ENCODE measurements around the gene PRAF2. TPM values are rescaled to one million over a fixed set of nuclear protein-coding genes. Genes with fewer than 3 reads are reported as not detected.

Gene PRAF2
- total RNA-seq, 4 donors from 2014 or later: 15.9 to 26.6 (median 23.8) TPM

GRCh38 chrX:49054073-49054762 is 19.6 kb downstream of the PRAF2 start:
- Histone ChIP-seq H3K36me3 (no peaks in the 10 kb centered on the region), H3K4me1 (peaks cover 0 to 12% (median 6%) of the 10 kb centered on the region in 4 donors), H3K4me3 (peak overlapping the region; percentile 66 to 72 (median 71)), H3K27ac (replicated peaks in 1 of 4) (peak overlapping the region; percentile 86 to 91 (median 88)), H3K9me3 (peaks cover 0 to 18% (median 0%) of the 10 kb centered on the region in 4 donors), H3K27me3 (no peaks in the 10 kb centered on the region)
- 79% methylated on average over 5 of the region's 5 CpGs for WGBS
- TF ChIP-seq POLR2A (IDR thresholded peaks at IDR 0.05; ENCODE audit: low read depth) (no peak), POLR2AphosphoS5 (IDR thresholded peaks at IDR 0.05) (no peak), EP300 (IDR thresholded peaks at IDR 0.05) (no peak), CTCF (IDR thresholded peaks at IDR 0.05) (no peak)
- intact Hi-C loops (cut with DNase I): no loop called here
- no peak for DNase-seq (ENCODE audit: extremely low spot score)

- DNase-seq (ENCODE audit: extremely low spot score): no peak
- Histone ChIP-seq H3K9me3 (peaks cover 0 to 18% (median 0%) of the 10 kb centered on the region in 4 donors), H3K4me3 (peak overlapping the region; percentile 66 to 72 (median 71)), H3K27ac (replicated peaks in 1 of 4) (peak overlapping the region; percentile 86 to 91 (median 88)), H3K36me3 (no peaks in the 10 kb centered on the region), H3K4me1 (peaks cover 0 to 6% (median 0%) of the 10 kb centered on the region in 4 donors), H3K27me3 (no peaks in the 10 kb centered on the region)
- 53% methylated on average over 27 of the region's 79 CpGs for WGBS
- intact Hi-C loops (cut with DNase I): no loop called here
- no peak for TF ChIP-seq CTCF (IDR thresholded peaks at IDR 0.05)
- TF ChIP-seq POLR2A (IDR thresholded peaks at IDR 0.05; ENCODE audit: low read depth): no peak
- no peak for TF ChIP-seq EP300 (IDR thresholded peaks at IDR 0.05)
- TF ChIP-seq POLR2AphosphoS5 (IDR thresholded peaks at IDR 0.05): peak; percentile 32 to 55
Measured at GRCh38 chrX:49053223-49054072, 20.4 kb downstream of the PRAF2 start.

- TF ChIP-seq EP300 (IDR thresholded peaks at IDR 0.05): no peak
- no peak for TF ChIP-seq CTCF (IDR thresholded peaks at IDR 0.05)
- TF ChIP-seq POLR2AphosphoS5 (IDR thresholded peaks at IDR 0.05): peak in 1 of 2 donors; percentile 3
- no peak for TF ChIP-seq POLR2A (IDR thresholded peaks at IDR 0.05; ENCODE audit: low read depth)
- H3K36me3 ChIP-seq: peaks cover 3 to 7% (median 5%) of the 10 kb centered on the region in 4 donors
- no peak for DNase-seq (ENCODE audit: extremely low spot score)
- no peaks in the 10 kb centered on the region for H3K27me3 ChIP-seq
- H3K4me3 ChIP-seq: peak overlapping the region; percentile 9 to 24 (median 16)
- 36% methylated on average over 13 of the region's 13 CpGs for WGBS
- H3K4me1 ChIP-seq: peaks cover 13 to 30% (median 24%) of the 10 kb centered on the region in 4 donors
- no peaks in the 10 kb centered on the region for H3K9me3 ChIP-seq
- peak overlapping the region; percentile 69 to 80 (median 78) for H3K27ac ChIP-seq (replicated peaks in 1 of 4)
- intact Hi-C loops (cut with DNase I): no loop called here
Measured at GRCh38 chrX:49043987-49044281, 29.9 kb downstream of the PRAF2 start.

- peak; percentile 99 for DNase-seq (ENCODE audit: extremely low spot score)
- WGBS: 31% methylated on average over 44 of the region's 67 CpGs
- intact Hi-C loops (cut with DNase I): no loop called here
Measured at GRCh38 chrX:49043220-49043986, 30.4 kb downstream of the PRAF2 start, which contains the start of gene TFE3. Gene TFE3 (minus strand): TSS chrX:49043357. CDS start chrX:49043226, 131 bp downstream.

More at GRCh38 chrX:49043220-49043986, 30.4 kb downstream of the PRAF2 start, which contains the start of gene TFE3:
- Histone ChIP-seq H3K4me3 (peak within 1 kb of the TSS; percentile 63 to 90 (median 84)), H3K36me3 (peaks cover 6 to 12% (median 11%) of the 10 kb centered on the region in 4 donors), H3K4me1 (peaks cover 13 to 35% (median 28%) of the 10 kb centered on the region in 4 donors), H3K27ac (replicated peaks in 1 of 4) (peak within 1 kb of the TSS; percentile 94 to 99 (median 98)), H3K27me3 (no peaks in the 10 kb centered on the region), H3K9me3 (no peaks in the 10 kb centered on the region)
- TF ChIP-seq POLR2AphosphoS5 (IDR thresholded peaks at IDR 0.05) (peak; percentile 91 to 95), POLR2A (IDR thresholded peaks at IDR 0.05; ENCODE audit: low read depth) (peak; percentile 71), CTCF (IDR thresholded peaks at IDR 0.05) (peak; percentile 57 to 77 (median 60)), EP300 (IDR thresholded peaks at IDR 0.05) (no peak)
